HG03064 (cell line): ENCODE measurements around the gene RBFOX2.
"Not testable (repeated sequence)": the region's sequence is repeated elsewhere in the genome, so short reads cannot be mapped to it uniquely, and the experiment has no call there.

ENCODE experiments used
- ATAC-seq: cut with Tn5 transposase; IDR thresholded peaks from one replicate; pipeline ENCODE4 v1.9.1; 2021; ENCODE audit warnings: low read depth; ENCODE audit not compliant: unreplicated experiment

RBFOX2 gene

GRCh38 chr22:35726398-35726797 is 302.2 kb downstream of the RBFOX2 start:
- no peak for ATAC-seq

GRCh38 chr22:35725521-35725920 is 303.1 kb downstream of the RBFOX2 start:
- ATAC-seq, result no peak

DNA sequence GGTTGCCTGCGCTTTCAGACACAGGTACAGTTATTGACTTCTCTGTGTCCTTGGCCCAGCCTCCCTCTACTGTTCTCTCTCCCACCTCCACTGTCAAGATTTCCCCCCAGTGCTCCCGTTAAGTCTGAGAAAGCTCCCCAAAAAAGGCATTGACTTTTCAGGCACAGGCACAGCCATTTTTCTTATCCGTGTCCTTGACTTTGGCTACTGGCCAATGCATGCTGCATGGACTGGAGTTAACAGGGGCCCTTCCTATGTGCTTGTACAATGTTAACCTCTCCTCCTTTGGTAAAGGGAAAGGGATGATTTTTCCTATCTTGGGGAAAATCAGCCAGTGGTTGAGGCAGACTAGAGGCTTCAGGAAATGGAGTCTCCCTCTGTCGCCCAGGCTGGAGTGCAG is 306.7 kb downstream of the RBFOX2 start:
- no peak for ATAC-seq

DNA sequence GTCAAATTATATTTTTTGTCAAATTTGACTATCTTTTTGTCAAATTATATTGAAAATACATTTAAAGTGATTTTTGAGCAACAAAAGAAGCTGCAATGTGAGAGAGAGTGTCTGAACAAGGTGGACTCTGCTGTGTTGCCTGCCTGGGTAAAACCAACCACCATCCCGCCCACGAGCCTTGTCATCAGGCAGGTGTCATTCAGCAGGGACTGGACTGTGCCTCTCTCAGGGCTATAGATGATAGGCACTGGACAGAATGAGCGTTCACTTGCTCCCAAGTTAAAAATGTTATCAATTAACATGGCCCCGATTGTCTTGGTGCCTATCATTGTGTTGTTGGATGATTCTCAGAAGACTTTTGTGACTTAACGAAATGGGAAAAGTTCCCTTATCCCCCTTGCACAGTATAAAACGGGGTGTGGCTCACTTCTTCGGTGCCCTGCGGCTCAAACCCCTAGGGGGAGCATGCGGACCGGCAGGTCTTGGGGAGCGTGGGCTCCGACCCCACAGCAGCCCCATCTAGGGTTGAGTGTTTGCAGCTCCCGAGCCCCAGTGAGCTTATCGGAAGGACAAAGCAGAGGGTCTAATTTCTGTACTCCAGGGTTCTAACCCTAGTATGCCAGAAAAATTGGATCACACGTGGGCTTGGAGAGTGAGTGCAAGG is 309.3 kb downstream of the RBFOX2 start:
- no peak for ATAC-seq

- ATAC-seq, result no peak
These were observed 311.1 kb downstream of the RBFOX2 start, which contains the start of gene APOL5 for GRCh38 chr22:35717572-35717971. Gene APOL5 (plus strand): TSS chr22:35717872. CDS start chr22:35717872, 0 bp downstream.

DNA sequence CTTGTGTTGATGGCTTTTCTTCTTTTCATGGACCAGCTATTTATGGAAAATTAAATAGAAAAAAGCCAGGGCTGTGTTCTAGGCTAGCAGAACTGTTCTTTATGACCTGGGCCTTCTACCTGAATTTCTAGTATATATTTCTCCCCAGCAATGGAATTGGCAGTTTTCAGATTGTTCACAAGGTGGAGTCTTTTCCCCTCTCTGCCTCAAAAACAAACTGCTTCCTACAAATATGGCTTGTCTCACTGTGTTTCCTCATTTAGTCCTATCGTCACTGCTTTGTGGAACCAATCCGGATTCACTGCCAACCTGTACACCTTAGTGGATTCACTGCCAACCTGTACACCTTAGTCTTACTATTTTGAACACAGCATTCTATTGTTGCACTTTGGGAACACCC is 316.0 kb downstream of the RBFOX2 start:
- no peak for ATAC-seq

GRCh38 chr22:35711336-35711735 is 317.3 kb downstream of the RBFOX2 start:
- ATAC-seq, result no peak

DNA sequence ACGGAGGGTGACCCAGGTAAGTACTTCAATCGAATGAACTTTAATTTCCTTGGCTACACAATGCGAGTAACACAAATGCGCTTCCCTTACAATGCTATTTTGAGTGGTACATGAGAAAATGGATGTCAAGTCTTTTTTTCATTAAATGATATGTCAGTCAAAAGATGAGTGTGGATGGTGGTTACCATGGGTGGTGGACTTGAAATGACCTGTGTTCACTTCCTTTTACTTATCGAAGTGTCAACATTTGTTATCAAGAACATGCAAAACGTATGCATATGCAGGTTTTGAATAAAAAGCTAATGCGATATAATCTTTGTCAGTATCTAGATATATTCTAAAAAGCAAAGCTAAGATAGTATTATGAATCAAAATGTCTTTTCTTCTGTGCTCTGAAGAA is 319.7 kb downstream of the RBFOX2 start:
- ATAC-seq, result no peak

GRCh38 chr22:35708453-35708852 is 320.2 kb downstream of the RBFOX2 start:
- no peak for ATAC-seq

GRCh38 chr22:35705141-35705540 is 323.5 kb downstream of the RBFOX2 start:
- no peak for ATAC-seq

DNA sequence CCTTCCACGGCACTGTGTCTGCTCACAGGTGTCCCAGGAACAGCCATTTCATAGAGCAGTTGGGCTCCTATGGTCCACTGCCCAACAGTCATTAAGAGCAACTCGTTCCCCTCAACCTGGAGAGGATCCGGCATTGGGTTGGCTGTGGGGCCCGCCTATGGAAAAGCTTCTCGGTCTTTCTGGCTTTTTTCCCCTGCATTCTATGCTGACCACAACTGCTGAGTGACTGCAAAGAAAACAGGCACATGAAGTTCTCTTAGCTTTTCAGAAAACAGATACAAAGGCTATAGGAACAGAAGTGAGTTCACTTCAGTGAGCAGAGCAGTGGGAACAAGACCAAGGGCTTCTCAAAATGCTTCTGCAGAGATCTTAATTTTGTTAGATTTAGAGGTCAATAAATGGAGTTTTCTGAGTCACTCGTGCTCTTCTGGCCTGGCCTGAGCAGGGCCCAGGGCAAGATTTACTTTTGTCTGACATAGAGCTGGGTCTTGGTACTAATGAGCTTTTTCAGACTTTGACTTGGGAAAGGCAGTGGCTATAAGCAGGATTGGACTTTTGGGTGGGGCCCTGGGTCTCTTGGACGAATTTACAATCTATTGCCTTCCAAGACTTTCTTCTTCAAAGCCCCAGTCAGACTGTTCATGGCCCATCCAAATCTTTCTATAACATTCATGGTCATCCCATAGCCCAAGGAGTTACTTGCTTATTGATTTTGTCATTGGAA is 324.6 kb downstream of the RBFOX2 start:
- no peak for ATAC-seq

DNA sequence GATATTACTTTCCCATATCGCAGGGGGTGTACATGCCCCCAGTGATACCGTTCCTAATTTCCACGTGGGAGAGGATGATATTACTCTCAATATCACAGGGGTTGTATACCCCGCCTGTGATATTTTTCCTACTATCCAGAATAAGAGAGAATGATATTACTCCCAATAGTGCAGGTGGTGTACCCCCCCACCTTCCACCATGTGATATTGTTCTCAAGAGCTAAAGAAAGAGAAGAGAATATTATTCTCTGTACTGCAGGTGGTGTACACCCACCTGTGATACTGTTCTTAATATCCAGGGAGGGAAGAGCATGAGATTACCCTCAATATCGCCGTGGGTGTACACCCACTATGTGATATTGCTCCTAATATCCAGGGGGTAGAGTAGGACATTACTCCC is 328.8 kb downstream of the RBFOX2 start:
- not testable (repeated sequence) for ATAC-seq

GRCh38 chr22:35697142-35697541 is 331.5 kb downstream of the RBFOX2 start:
- no peak for ATAC-seq

- ATAC-seq, result no peak
These were observed 333.4 kb downstream of the RBFOX2 start for GRCh38 chr22:35695202-35695601.

DNA sequence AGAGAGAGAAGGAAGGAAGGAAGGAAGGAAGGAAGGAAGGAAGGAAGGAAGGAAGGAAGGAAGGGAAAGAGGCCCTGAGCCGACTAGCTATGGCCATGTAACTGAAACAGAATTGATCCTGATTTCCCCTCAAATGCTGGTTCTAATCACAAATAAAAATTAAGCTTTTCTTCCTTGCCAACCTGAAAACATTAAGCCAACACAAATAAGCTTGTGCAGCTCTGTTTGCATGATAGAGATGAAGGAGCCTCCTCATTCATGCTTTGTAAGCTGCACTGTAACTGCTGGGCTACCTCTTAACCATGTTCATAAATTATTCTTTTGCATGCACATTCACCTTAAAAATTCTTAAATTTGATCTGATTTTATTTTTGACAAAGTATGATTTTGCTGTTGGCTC is 338.6 kb downstream of the RBFOX2 start:
- ATAC-seq, result no peak

GRCh38 chr22:35688913-35689675 is 339.5 kb downstream of the RBFOX2 start:
- no peak for ATAC-seq
